Kidney (tissue), 14 donors: Measurements from ENCODE around the gene PPP1CA. TPM values are rescaled to one million over a fixed set of nuclear protein-coding genes. Genes with fewer than 3 reads are reported as not detected.

Source experiments
- DNase-seq, 5 donors: peaks; one replicate each; pipeline ENCODE4 v3.0.0-alpha.2; 2013 to 2020
- FAIRE-seq: peaks from 2 replicates; lab custom pipeline; 2012; peaks lifted over from hg19 to GRCh38; lab: Jason Lieb, UNC
- H3K27ac ChIP-seq, 2 donors: one replicate each; pipeline ENCODE4 v1.7.0; 2013; ENCODE audit warnings: low read depth in 2 of 2, low read length in 2 of 2, inconsistent platforms in 1 of 2
- H3K27me3 ChIP-seq: one replicate; pipeline ENCODE4 v1.7.1; 2013; ENCODE audit warnings: low read length, inconsistent platforms; ENCODE audit not compliant: control insufficient read depth, insufficient read depth
- H3K36me3 ChIP-seq, 3 donors: one replicate each; pipeline versions ENCODE4 v1.7.0 to v1.7.1; 2013; ENCODE audit warnings: low read length in 3 of 3, control low read depth in 1 of 3, inconsistent platforms in 1 of 3; ENCODE audit not compliant: insufficient read depth in 3 of 3, control insufficient read depth in 2 of 3
- H3K4me1 ChIP-seq, 3 donors: one replicate each; pipeline versions ENCODE4 v1.7.0 to v1.7.1; 2013; ENCODE audit warnings: low read length in 3 of 3, inconsistent platforms in 1 of 3, low read depth in 1 of 3; ENCODE audit not compliant: control insufficient read depth in 2 of 3, insufficient read depth in 2 of 3
- H3K4me3 ChIP-seq, 3 donors: one replicate each; pipeline versions ENCODE4 v1.7.0 to v1.8.1; 2013; ENCODE audit warnings: low read length in 3 of 3, control low read depth in 1 of 3, inconsistent platforms in 1 of 3
- H3K9ac ChIP-seq, 3 donors: one replicate each; pipeline versions ENCODE4 v1.7.0 to v1.7.1; 2013; ENCODE audit warnings: low read length in 3 of 3, control low read depth in 1 of 3, inconsistent platforms in 1 of 3
- H3K9me3 ChIP-seq, 3 donors: one replicate each; pipeline versions ENCODE4 v1.7.0 to v1.7.1; 2013; ENCODE audit warnings: low read length in 3 of 3, control low read depth in 1 of 3, inconsistent platforms in 1 of 3; ENCODE audit not compliant: control insufficient read depth in 2 of 3, insufficient read depth in 1 of 3
- CTCF ChIP-seq: IDR thresholded peaks from 3 replicates; pipeline ENCODE4 v1.5.1; 2012; ENCODE audit warnings: mild to moderate bottlenecking, moderate library complexity, borderline replicate concordance; ENCODE audit not compliant: insufficient read depth; ENCODE audit errors: extremely low read depth
- intact Hi-C: fragments of 100-400 bp; cut with DNase I; formaldehyde crosslinking; loops from one replicate; pipeline ENCODE4 v1.11.1; 2022
- polyA plus RNA-seq: library from polyadenylated mRNA; stranded (reverse); fragments of 350-450 nt; fragmentation: Illumina TruSeq; extraction: RNeasy Lipid Tissue Mini Kit (QIAGEN cat#74804); gene quantifications from one replicate; pipeline ENCODE4 v1.2.3, GENCODE V29; 2014; ENCODE audit warnings: low read depth, low replicate concordance; ENCODE audit not compliant: insufficient read depth
- total RNA-seq: library from RNA; stranded (reverse); fragmentation: NEBNext Ultra II Directional; extraction: Animal tissue kit (Norgen Biotek cat#: 25700); gene quantifications from one replicate; pipeline ENCODE4 v1.2.1, GENCODE V29; 2021
- donor health status: control.
- donor health status: control.
- donor health status: control.
- donor health status: control.
- donor health status: control.
- donor health status: DM: yes; HTN: yes; CAD: no.
- donor health status: Normal renal cell carcinoma (clear cell type).

Gene PPP1CA
- total and polyA plus RNA-seq, 2 donors from 2014 or later, result 155 to 210 TPM

- no peaks in the 10 kb centered on the region for H3K27me3 ChIP-seq
- intact Hi-C loops, result loop anchor here (5.0 kb wide), 1 partner anchor 35 kb away; no protein-coding TSS in a partner anchor
- H3K27ac ChIP-seq, result no peak overlapping the region
- DNase-seq (peak; percentile 77 to 89 (median 87)), FAIRE-seq (no peak)
- no peak overlapping the region for H3K9ac ChIP-seq
- H3K4me3 ChIP-seq, result no peak overlapping the region
- H3K4me1 ChIP-seq, result peaks cover 0 to 5% (median 0%) of the 10 kb centered on the region in 3 donors
- TF ChIP-seq CTCF, result peak; percentile 98
- H3K36me3 ChIP-seq, result no peaks in the 10 kb centered on the region
- H3K9me3 ChIP-seq, result no peaks in the 10 kb centered on the region
These were observed 19.2 kb downstream of the PPP1CA start for GRCh38 chr11:67382276-67383136.

- Histone ChIP-seq H3K9ac (no peak overlapping the region), H3K36me3 (no peaks in the 10 kb centered on the region), H3K27me3 (no peaks in the 10 kb centered on the region), H3K27ac (no peak overlapping the region), H3K4me1 (peaks cover 0 to 13% (median 0%) of the 10 kb centered on the region in 3 donors), H3K9me3 (no peaks in the 10 kb centered on the region), H3K4me3 (no peak overlapping the region)
- intact Hi-C loops, result loop anchor here (5.0 kb wide), 1 partner anchor 34 kb away; no protein-coding TSS in a partner anchor
- DNase-seq (no peak), FAIRE-seq (no peak)
- TF ChIP-seq CTCF, result no peak
These were observed 20.2 kb downstream of the PPP1CA start for GRCh38 chr11:67381244-67381972.

- intact Hi-C loops, result loop anchor here (5.0 kb wide), 1 partner anchor 32 kb away; no protein-coding TSS in a partner anchor
- H3K4me1 ChIP-seq, result peaks cover 0 to 19% (median 5%) of the 10 kb centered on the region in 3 donors
- FAIRE-seq, result no peak
These were observed 22.3 kb downstream of the PPP1CA start for GRCh38 chr11:67379061-67380058.

More at GRCh38 chr11:67379061-67380058, 22.3 kb downstream of the PPP1CA start:
- TF ChIP-seq CTCF, result no peak
- Histone ChIP-seq H3K27ac (no peak overlapping the region), H3K9me3 (no peaks in the 10 kb centered on the region), H3K36me3 (no peaks in the 10 kb centered on the region), H3K9ac (no peak overlapping the region), H3K27me3 (no peaks in the 10 kb centered on the region), H3K4me3 (no peak overlapping the region)
- DNase-seq, result peak in 1 of 5 donors; percentile 63
